GM12878 (cell line): ENCODE measurements around the gene SERTAD1. TPM values are rescaled to one million over a fixed set of nuclear protein-coding genes. Genes with fewer than 3 reads are reported as not detected.

Experiments
- ATAC-seq: fragments of 200-7000 bp; cut with Tn5 transposase; 3 replicates; pipeline ENCODE4 v1.9.1; 2020; ENCODE audit warnings: mild to moderate bottlenecking, moderate library complexity
- BruUV-seq: library from RNA; stranded (reverse); fragments of 400-500 nt; replicated peaks from 2 replicates; lab custom pipeline; 2021; lab: Mats Ljungman, UMichigan
- CTCF ChIA-PET: fragments of 300-600 bp; sonication (Branson Sonifier 250); formaldehyde crosslinking; extraction: SDS; loops from one replicate; lab custom pipeline; 2021; ENCODE audit warnings: inconsistent platforms; lab: Yijun Ruan, JAX
- POLR2A ChIA-PET: fragments of 350-600 bp; formaldehyde crosslinking; extraction: SDS; loops from one replicate; lab custom pipeline; 2021; ENCODE audit warnings: inconsistent platforms; lab: Charles Lee
- RAD21 ChIA-PET: fragments of 300-600 bp; sonication (Branson Sonifier 250); formaldehyde crosslinking; loops from one replicate; lab custom pipeline; 2023; ENCODE audit warnings: antibody characterized with exemption; ENCODE audit not compliant: unreplicated experiment; lab: Charles Lee
- SMC1A ChIA-PET: fragments of 300-600 bp; sonication (Branson Sonifier 250); formaldehyde crosslinking; loops from one replicate; lab custom pipeline; 2023; ENCODE audit not compliant: unreplicated experiment, uncharacterized antibody; lab: Charles Lee
- DNase-seq: peaks from one replicate; pipeline ENCODE4 v3.0.0-alpha.2; 2011; ENCODE audit warnings: low read depth, low spot score
- FAIRE-seq: peaks from 3 replicates; lab custom pipeline; 2011; peaks lifted over from hg19 to GRCh38; lab: Jason Lieb, UNC
- H2AFZ ChIP-seq: 2 replicates; pipeline ENCODE4 v1.6.0; 2011; ENCODE audit warnings: low read depth, low read length, control low read depth; ENCODE audit not compliant: control insufficient read depth
- H3K27ac ChIP-seq: 2 replicates; pipeline ENCODE4 v1.5.1; 2011; ENCODE audit warnings: control low read depth; ENCODE audit not compliant: control insufficient read depth, insufficient read depth
- H3K27me3 ChIP-seq, 2 experiments: replicated peaks in 1 of 2; 2 replicates each; pipeline versions ENCODE4 v1.6.0 to v1.6.1; 2011; ENCODE audit warnings: low read length in 1 of 2; ENCODE audit not compliant: control insufficient read depth in 2 of 2, insufficient read depth in 2 of 2
- H3K36me3 ChIP-seq, 2 experiments: 2 replicates each; pipeline ENCODE4 v1.5.1; 2011; ENCODE audit warnings: low read length in 1 of 2; ENCODE audit not compliant: control insufficient read depth in 2 of 2, insufficient read depth in 2 of 2
- H3K4me1 ChIP-seq: 2 replicates; pipeline ENCODE4 v1.6.1; 2011; ENCODE audit warnings: mild to moderate bottlenecking, low read length, moderate library complexity, mixed read lengths; ENCODE audit not compliant: control insufficient read depth, insufficient read depth
- H3K4me2 ChIP-seq: 2 replicates; pipeline ENCODE4 v1.6.0; 2011; ENCODE audit warnings: control low read depth; ENCODE audit not compliant: control insufficient read depth, insufficient read depth
- H3K4me3 ChIP-seq: fragments of 200-600 bp; sonication (generic); 2 replicates; pipeline ENCODE4 v1.5.1; 2016
- H3K79me2 ChIP-seq: 2 replicates; pipeline ENCODE4 v1.6.0; 2011; ENCODE audit warnings: low read length; ENCODE audit not compliant: control insufficient read depth, insufficient read depth
- H3K9ac ChIP-seq: 2 replicates; pipeline ENCODE4 v1.8.0; 2011; ENCODE audit warnings: low read length, control low read depth, mixed read lengths; ENCODE audit not compliant: control insufficient read depth, insufficient read depth
- H3K9me3 ChIP-seq: replicated peaks from 3 replicates; pipeline ENCODE4 v1.5.1; 2011; ENCODE audit warnings: mild to moderate bottlenecking, low read length; ENCODE audit not compliant: control insufficient read depth, insufficient read depth
- H4K20me1 ChIP-seq: 2 replicates; pipeline ENCODE4 v1.6.0; 2011; ENCODE audit not compliant: control insufficient read depth, insufficient read depth
- ATF2 ChIP-seq: IDR thresholded peaks from 2 replicates; pipeline ENCODE4 v1.6.1; 2012; ENCODE audit warnings: low read length, inconsistent platforms
- CTCF ChIP-seq, 3 experiments: IDR thresholded peaks in 2 of 3; conservative IDR thresholded peaks in 1 of 3; 2 replicates each; pipeline ENCODE4 v1.5.1; 2011; ENCODE audit warnings: low read depth in 3 of 3, low read length in 3 of 3, mild to moderate bottlenecking in 3 of 3, control low read depth in 2 of 3, moderate library complexity in 2 of 3, inconsistent platforms in 1 of 3, mixed read lengths in 1 of 3; ENCODE audit not compliant: control insufficient read depth in 2 of 3, insufficient read depth in 1 of 3; ENCODE audit errors: extremely low read depth in 1 of 3
- ELK1 ChIP-seq: IDR thresholded peaks from 2 replicates; pipeline ENCODE4 v1.6.1; 2012; ENCODE audit warnings: low read depth, low read length, improper control_type of control experiment
- FOXK2 ChIP-seq: fragments of 450-650 bp; IDR thresholded peaks from 2 replicates; pipeline ENCODE4 v1.6.1; 2017; ENCODE audit warnings: mild to moderate bottlenecking, moderate library complexity
- NBN ChIP-seq: fragments of 450-650 bp; IDR thresholded peaks from 2 replicates; pipeline ENCODE4 v1.6.1; 2016
- PBX3 ChIP-seq: IDR thresholded peaks from 2 replicates; pipeline ENCODE4 v1.6.1; 2011; ENCODE audit warnings: mild to moderate bottlenecking, low read depth, low read length, moderate library complexity; ENCODE audit not compliant: insufficient replicate concordance
- POLR2AphosphoS5 ChIP-seq: IDR thresholded peaks from 2 replicates; pipeline ENCODE4 v1.6.1; 2011; ENCODE audit warnings: mild to moderate bottlenecking, low read length, inconsistent platforms
- PRDM15 ChIP-seq: fragments of 450-650 bp; formaldehyde crosslinking; IDR thresholded peaks from 2 replicates; pipeline ENCODE4 v1.4.0; 2020; ENCODE audit warnings: mild to moderate bottlenecking, moderate library complexity
- RB1 ChIP-seq: fragments of 450-650 bp; formaldehyde crosslinking; IDR thresholded peaks from 2 replicates; pipeline ENCODE4 v1.6.1; 2017; ENCODE audit warnings: mild to moderate bottlenecking, borderline replicate concordance
- RUNX3 ChIP-seq: IDR thresholded peaks from 2 replicates; pipeline ENCODE4 v1.6.1; 2012; ENCODE audit warnings: low read length, inconsistent platforms
- SMC3 ChIP-seq: IDR thresholded peaks from 2 replicates; pipeline ENCODE4 v1.6.1; 2011; ENCODE audit warnings: low read length, improper control_type of control experiment, borderline replicate concordance
- WGBS: methylation state at CpG from one replicate; pipeline ENCODE4 v1.1.6; 2016; ENCODE audit warnings: low lambda C conversion rate; ENCODE audit not compliant: insufficient replicate concordance, insufficient coverage; ENCODE audit errors: missing lambda C conversion rate; 5-methylcytosine and 5-hydroxymethylcytosine counted together
- in situ Hi-C: fragments of 300-500 bp; cut with MboI; formaldehyde crosslinking; loops from 9 replicates; pipeline ENCODE4 v1.14.3; 2018; ENCODE audit warnings: mixed read lengths
- intact Hi-C: fragments of 100-400 bp; cut with micrococcal nuclease; formaldehyde crosslinking; loops from one replicate; pipeline ENCODE4 v1.14.2; 2022; ENCODE audit not compliant: unreplicated experiment
- polyA plus RNA-seq, 11 experiments: library from polyadenylated mRNA; depleted of rRNA in 4 of 11; unstranded in 6 of 11; stranded (reverse) in 5 of 11; fragments of >200 nt; fragmentation: Nextera tagmentation in 4 of 11; fragmentation: Illumina TruSeq in 1 of 11; extraction: Ambion mirVana in 4 of 11; extraction: Trizol in 1 of 11; gene quantifications; 1 replicate in 1 of 11; 2 replicates in 10 of 11; pipeline versions ENCODE4 v1.2.1 to v1.2.3, GENCODE V29; 2011 to 2016; ENCODE audit warnings: inconsistent platforms in 2 of 11, missing spikeins in 2 of 11, low read depth in 1 of 11
- total RNA-seq, 4 experiments: library from RNA; depleted of rRNA in 3 of 4; stranded (reverse); fragments of >200 nt in 3 of 4; fragmentation: Illumina TruSeq in 1 of 4; extraction: Trizol in 1 of 4; gene quantifications; 2 replicates each; pipeline versions ENCODE4 v1.2.1 to v1.2.3, GENCODE V29; 2013 to 2021

SERTAD1 gene
- total and polyA plus RNA-seq, 10 of the 15 experiments (the other 5 are each of a cell fraction or from before 2014, with no cell fraction given) = 0.23 to 14.2 (median 8.0) TPM

- TF ChIP-seq ATF2 = no peak
- TF ChIP-seq POLR2AphosphoS5 = no peak
- TF ChIP-seq PBX3 = no peak
- TF ChIP-seq FOXK2 = no peak
These were observed 20.0 kb upstream of the SERTAD1 start (continued) for GRCh38 chr19:40445780-40446262.

- peaks cover 5% of the 10 kb centered on the region; the same call in 1 of the 2 replicates for H3K4me1 ChIP-seq
- H3K9ac ChIP-seq = peak overlapping the region; percentile 65
- ChIA-PET POLR2A (interaction anchor here (0.6 to 4.7 kb wide), 3 partner anchors 18 to 100 kb away, joined by 3 to 55 read pairs (median 49); partner anchors contain the start of gene SERTAD1), SMC1A (interaction anchor here (1.2 to 4.2 kb wide), 7 partner anchors 9 to 140 kb away, joined by 3 to 35 read pairs (median 7); partner anchors contain the start of genes C19orf47 and SERTAD1), CTCF (interaction anchor here (0.7 to 4.6 kb wide), 6 partner anchors 18 to 140 kb away, joined by 3 to 40 read pairs (median 6); partner anchors contain the start of gene SERTAD1), RAD21 (interaction anchor here (1.1 to 3.3 kb wide), 5 partner anchors 11 to 140 kb away, joined by 6 to 35 read pairs (median 21); no protein-coding TSS in a partner anchor)
- H3K36me3 ChIP-seq = peaks cover 8 to 15% of the 10 kb centered on the region in 2 experiments; a peak in 3 of 4 replicates
- peaks cover 28% of the 10 kb centered on the region for H3K79me2 ChIP-seq
- no peaks in the 10 kb centered on the region for H4K20me1 ChIP-seq
- 26% methylated on average over 12 of the region's 18 CpGs for WGBS
- no peak for DNase-seq
- H3K4me3 ChIP-seq = peak overlapping the region; percentile 88
- no TSS peak for BruUV-seq
- in situ Hi-C loops = no loop called here
- ATAC-seq = no peak
- H3K27me3 ChIP-seq = no peaks in the 10 kb centered on the region
- H2AFZ ChIP-seq = peak overlapping the region; percentile 92
- FAIRE-seq = no peak
- H3K9me3 ChIP-seq = no peaks in the 10 kb centered on the region
- intact Hi-C loops = loop anchor here (1.0 to 2.0 kb wide), 4 partner anchors 20 to 140 kb away; partner anchors contain the start of gene SERTAD1
- H3K4me2 ChIP-seq = peak overlapping the region; percentile 86
- H3K27ac ChIP-seq = peak overlapping the region; percentile 51
- 0 out of 2 replicates have a peak, but pooled peaks have one; percentile 58 for TF ChIP-seq NBN
- no peak for TF ChIP-seq PRDM15 (CRISPR knock-in tag)
- TF ChIP-seq RUNX3 = peak; percentile 29; the same call in 1 of the 2 replicates
- TF ChIP-seq RB1 = no peak
- TF ChIP-seq CTCF (IDR thresholded peaks at IDR 0.05 in 2 of 3, conservative IDR thresholded peaks at IDR 0.05 in 1 of 3; ENCODE audit: control insufficient read depth in 2 of 3, extremely low read depth in 1 of 3, insufficient read depth in 1 of 3, low read depth in 3 of 3, low read length in 3 of 3) = peak; percentile 25 to 60 (median 52); a peak in 4 of 6 replicates
- no peak; the same call in 1 of the 2 replicates for TF ChIP-seq ELK1
- TF ChIP-seq SMC3 = peak; percentile 65; the same call in 1 of the 2 replicates
These were observed 19.1 kb upstream of the SERTAD1 start for GRCh38 chr19:40444825-40445312.
